Measurements from ENCODE around the gene MAPT.

- TF ChIP-seq CTCF (IDR thresholded peaks at IDR 0.05 in 4 of 5, conservative IDR thresholded peaks at IDR 0.05 in 1 of 5): no peak
- TF ChIP-seq POLR2A (IDR thresholded peaks at IDR 0.05): no peak
Measured at GRCh38 chr17:45963889-45964288, 69.5 kb downstream of the MAPT start.
